BLaER1 treated with 17β-estradiol and CSF1 and Interleukin-3, amounts not matched to agents 10 nM and 100 nM (cell line): ENCODE results near the gene ALPK3.
"Not testable (repeated sequence)": the region's sequence is repeated elsewhere in the genome, so short reads cannot be mapped to it uniquely, and the experiment has no call there.

Source experiments
- H3K27ac ChIP-seq, 11 experiments: shearing (Covaris generic); formaldehyde crosslinking; 2 replicates each; pipeline ENCODE4 v1.8.1; 2022
- H3K27me3 ChIP-seq, 11 experiments: shearing (Covaris generic); formaldehyde crosslinking; 2 replicates each; pipeline ENCODE4 v1.8.1; 2022
- H3K36me3 ChIP-seq, 11 experiments: shearing (Covaris generic); formaldehyde crosslinking; 2 replicates each; pipeline ENCODE4 v1.8.1; 2022
- H3K4me1 ChIP-seq, 10 experiments: shearing (Covaris generic); formaldehyde crosslinking; 2 replicates each; pipeline ENCODE4 v1.8.1; 2022
- H3K4me2 ChIP-seq, 11 experiments: shearing (Covaris generic); formaldehyde crosslinking; 2 replicates each; pipeline ENCODE4 v1.8.1; 2022
- H3K4me3 ChIP-seq, 10 experiments: shearing (Covaris generic); formaldehyde crosslinking; 2 replicates each; pipeline ENCODE4 v1.8.1; 2022
- H3K9ac ChIP-seq, 11 experiments: shearing (Covaris generic); formaldehyde crosslinking; 2 replicates each; pipeline ENCODE4 v1.8.1; 2022
- H3K9me3 ChIP-seq, 11 experiments: shearing (Covaris generic); formaldehyde crosslinking; replicated peaks in 1 of 11; 2 replicates each; pipeline ENCODE4 v1.8.1; 2022
- H4K20me1 ChIP-seq, 11 experiments: shearing (Covaris generic); formaldehyde crosslinking; 2 replicates each; pipeline ENCODE4 v1.8.1; 2022
- Cebpa-rat ChIP-seq, 11 experiments: shearing (Covaris generic); IDR thresholded peaks; 2 replicates each; pipeline ENCODE4 v1.8.1; 2022

Gene ALPK3

DNA sequence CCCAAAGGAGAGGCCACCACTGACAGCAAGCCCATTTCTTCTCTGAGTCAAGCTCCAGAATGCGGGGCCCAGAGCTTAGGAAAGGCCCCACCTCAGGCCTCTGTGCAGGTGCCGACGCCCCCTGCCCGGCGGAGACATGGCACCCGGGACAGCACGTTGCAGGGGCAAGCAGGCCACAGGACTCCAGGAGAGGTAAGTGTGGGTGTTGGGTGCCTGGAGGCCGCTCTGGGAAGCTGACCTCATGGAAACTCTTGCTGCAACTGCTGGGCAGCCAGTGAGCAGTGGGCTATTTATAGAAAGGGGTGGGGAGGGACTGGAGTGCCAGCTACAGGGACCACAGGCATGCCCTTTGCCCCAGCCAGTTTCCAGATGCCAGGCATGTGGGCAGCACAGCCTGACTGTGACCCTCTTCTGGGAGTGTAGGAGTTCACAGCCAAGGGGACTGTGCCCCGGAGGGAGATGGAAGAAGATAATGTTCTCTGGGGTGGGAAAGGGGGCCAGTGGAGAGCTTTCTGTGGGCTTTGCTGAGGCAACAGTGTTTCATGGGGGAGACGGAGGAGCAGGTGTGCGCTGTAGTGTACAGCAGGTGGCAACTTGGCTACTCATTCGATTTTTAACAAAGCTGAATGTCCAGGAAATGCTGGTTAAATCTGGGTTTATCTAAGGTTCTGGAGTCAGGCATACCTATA lies 23.7 kb downstream of the ALPK3 start:
- H3K27ac ChIP-seq, result peak overlapping the region in 10 of 11 experiments; percentile 17 to 78 (median 34); a peak in 11 of 22 replicates
- H3K4me1 ChIP-seq, result peaks cover 22 to 54% (median 35%) of the 10 kb centered on the region in 10 experiments
- no peaks in the 10 kb centered on the region for H3K36me3 ChIP-seq
- H4K20me1 ChIP-seq, result no peaks in the 10 kb centered on the region
- peak overlapping the region; percentile 34 to 89 (median 54); a peak in 21 of 22 replicates for H3K4me2 ChIP-seq
- no peak for TF ChIP-seq Cebpa-rat (IDR thresholded peaks at IDR 0.05)
- no peaks in the 10 kb centered on the region for H3K27me3 ChIP-seq
- peaks cover 0 to 2% (median 0%) of the 10 kb centered on the region in 11 experiments; a peak in 1 of 22 replicates for H3K9me3 ChIP-seq
- no peak overlapping the region for H3K4me3 ChIP-seq
- H3K9ac ChIP-seq, result peak overlapping the region in 4 of 11 experiments; percentile 10 to 50 (median 32); a peak in 3 of 22 replicates

DNA sequence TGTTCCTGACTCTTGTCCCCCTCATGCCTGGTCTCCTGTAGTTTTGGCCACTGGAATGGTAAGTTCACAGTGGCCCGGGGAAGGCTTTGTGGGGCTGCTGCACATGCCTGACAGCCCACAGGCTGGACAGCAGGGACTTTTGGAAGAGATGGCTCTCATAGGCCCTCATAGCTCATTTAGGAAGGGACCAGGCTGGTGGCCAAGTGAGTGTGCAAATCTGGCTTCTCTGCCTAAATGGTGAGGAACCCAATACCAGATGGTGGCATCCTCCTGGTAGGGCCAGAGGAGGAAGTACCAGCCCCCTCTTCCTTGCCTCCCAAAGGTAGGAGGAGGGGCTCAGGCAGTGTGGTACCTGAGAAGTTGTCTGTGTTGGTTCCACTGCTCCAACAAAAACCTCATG lies 25.6 kb downstream of the ALPK3 start:
- TF ChIP-seq Cebpa-rat (IDR thresholded peaks at IDR 0.05), result no peak
- H3K4me2 ChIP-seq, result no peak overlapping the region; a peak in 1 of 22 replicates
- H3K27me3 ChIP-seq, result no peaks in the 10 kb centered on the region
- peaks cover 17 to 38% (median 20%) of the 10 kb centered on the region in 10 experiments for H3K4me1 ChIP-seq
- no peak overlapping the region for H3K9ac ChIP-seq
- H4K20me1 ChIP-seq, result no peaks in the 10 kb centered on the region
- H3K9me3 ChIP-seq, result peaks cover 14 to 21% (median 17%) of the 10 kb centered on the region in 11 experiments
- no peaks in the 10 kb centered on the region for H3K36me3 ChIP-seq
- no peak overlapping the region for H3K4me3 ChIP-seq
- H3K27ac ChIP-seq, result no peak overlapping the region

DNA sequence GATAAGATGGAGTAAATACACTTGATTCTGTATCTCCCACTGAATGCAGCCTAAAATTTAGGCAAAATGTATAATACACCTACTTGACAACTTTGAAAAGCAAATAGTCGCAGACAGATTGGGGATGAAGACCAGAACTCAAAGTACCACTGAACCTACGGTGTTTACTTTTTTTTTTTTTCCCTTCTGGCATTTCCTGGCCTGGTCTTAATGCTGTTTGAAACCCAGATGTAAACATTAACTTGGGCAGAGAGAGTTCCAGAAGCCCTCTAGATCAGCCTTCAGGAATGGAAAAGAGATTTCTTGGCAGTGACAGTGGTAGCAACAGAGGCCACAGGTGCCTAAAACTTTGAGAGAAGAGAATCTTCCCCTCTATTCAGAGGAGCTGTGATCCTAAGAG lies 27.8 kb downstream of the ALPK3 start:
- Histone ChIP-seq H3K4me3 (no peak overlapping the region), H3K36me3 (no peaks in the 10 kb centered on the region), H3K4me2 (no peak overlapping the region), H4K20me1 (no peaks in the 10 kb centered on the region), H3K4me1 (peaks cover 10 to 21% (median 14%) of the 10 kb centered on the region in 10 experiments), H3K27ac (no peak overlapping the region), H3K9ac (no peak overlapping the region), H3K27me3 (no peaks in the 10 kb centered on the region), H3K9me3 (peaks cover 17 to 28% (median 19%) of the 10 kb centered on the region in 11 experiments)
- TF ChIP-seq Cebpa-rat (IDR thresholded peaks at IDR 0.05), result no peak

DNA sequence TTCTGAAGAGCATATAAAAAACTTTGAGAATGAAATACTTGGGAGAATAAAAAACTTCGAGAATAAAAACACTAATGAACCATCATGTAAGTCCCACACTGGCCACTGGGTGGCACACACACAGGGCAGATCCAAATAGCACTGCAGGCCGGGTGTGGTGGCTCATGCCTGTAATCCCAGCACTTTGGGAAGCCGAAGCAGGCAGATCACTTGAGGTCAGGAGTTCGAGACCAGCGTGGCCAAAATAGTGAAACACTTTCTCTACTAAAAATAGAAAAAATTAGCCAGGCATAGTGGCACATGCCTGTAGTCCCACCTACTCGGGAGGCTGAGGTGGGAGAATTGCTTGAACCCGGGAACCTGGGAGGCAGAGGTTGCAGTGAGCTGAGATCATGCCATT lies 28.5 kb downstream of the ALPK3 start:
- peaks cover 6 to 14% (median 7%) of the 10 kb centered on the region in 10 experiments for H3K4me1 ChIP-seq
- H3K36me3 ChIP-seq, H3K27ac ChIP-seq, H3K4me3 ChIP-seq, H3K27me3 ChIP-seq, H3K4me2 ChIP-seq, H3K9ac ChIP-seq, H4K20me1 ChIP-seq: not testable (repeated sequence)
- H3K9me3 ChIP-seq, result peaks cover 17 to 28% (median 19%) of the 10 kb centered on the region in 11 experiments

DNA sequence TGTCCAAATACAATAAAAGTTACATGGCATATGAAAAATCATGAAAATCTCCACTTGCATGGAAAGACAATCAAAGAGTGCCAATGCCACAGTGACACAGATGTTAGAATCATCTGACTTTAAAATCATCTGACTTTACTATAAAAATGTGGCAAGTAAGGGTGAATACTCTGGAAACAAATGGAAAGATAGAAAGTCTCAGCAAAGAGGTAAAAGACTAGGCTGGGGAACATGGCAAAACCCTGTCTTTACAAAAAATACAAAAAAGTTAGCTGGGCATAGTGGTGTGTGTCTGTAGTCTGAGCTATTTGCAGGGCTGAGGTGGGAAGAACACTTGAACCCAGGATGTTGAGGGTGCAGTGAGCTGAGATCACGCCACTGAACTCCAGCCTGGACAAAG lies 29.1 kb downstream of the ALPK3 start:
- Histone ChIP-seq H3K9ac (no peak overlapping the region), H3K4me3 (no peak overlapping the region), H3K4me1 (peaks cover 0 to 8% (median under 1%) of the 10 kb centered on the region in 10 experiments; a peak in 12 of 20 replicates), H3K27me3 (no peaks in the 10 kb centered on the region), H3K27ac (no peak overlapping the region), H3K9me3 (peaks cover 17 to 28% (median 19%) of the 10 kb centered on the region in 11 experiments), H3K4me2 (no peak overlapping the region), H4K20me1 (no peaks in the 10 kb centered on the region), H3K36me3 (no peaks in the 10 kb centered on the region)
- TF ChIP-seq Cebpa-rat (IDR thresholded peaks at IDR 0.05), result no peak

DNA sequence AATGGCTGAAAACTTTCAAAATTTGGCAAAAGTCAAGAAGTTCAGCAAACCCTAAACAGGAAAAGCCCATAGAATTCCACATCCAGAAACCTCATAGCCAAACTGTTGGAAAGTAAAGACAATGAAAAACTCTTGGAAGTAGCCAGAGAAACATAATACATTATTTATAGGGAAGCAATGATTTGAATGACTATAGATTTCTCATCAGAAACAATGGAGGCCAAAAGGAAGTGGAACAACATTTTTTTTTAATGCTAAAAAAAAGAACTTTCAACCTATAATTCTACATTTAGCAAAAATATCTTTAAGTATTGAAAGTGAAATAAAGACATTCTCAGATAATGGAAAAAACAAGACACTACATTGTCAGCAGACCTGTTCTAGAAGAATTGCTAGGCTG lies 30.2 kb downstream of the ALPK3 start:
- no peak overlapping the region for H3K27ac ChIP-seq
- no peaks in the 10 kb centered on the region for H3K4me1 ChIP-seq
- no peak overlapping the region for H3K9ac ChIP-seq
- H3K4me2 ChIP-seq, result no peak overlapping the region
- H4K20me1 ChIP-seq, result no peaks in the 10 kb centered on the region
- TF ChIP-seq Cebpa-rat (IDR thresholded peaks at IDR 0.05), result no peak
- no peaks in the 10 kb centered on the region for H3K36me3 ChIP-seq
- H3K4me3 ChIP-seq, result no peak overlapping the region
- H3K9me3 ChIP-seq, result peaks cover 17 to 28% (median 19%) of the 10 kb centered on the region in 11 experiments
- H3K27me3 ChIP-seq, result no peaks in the 10 kb centered on the region

DNA sequence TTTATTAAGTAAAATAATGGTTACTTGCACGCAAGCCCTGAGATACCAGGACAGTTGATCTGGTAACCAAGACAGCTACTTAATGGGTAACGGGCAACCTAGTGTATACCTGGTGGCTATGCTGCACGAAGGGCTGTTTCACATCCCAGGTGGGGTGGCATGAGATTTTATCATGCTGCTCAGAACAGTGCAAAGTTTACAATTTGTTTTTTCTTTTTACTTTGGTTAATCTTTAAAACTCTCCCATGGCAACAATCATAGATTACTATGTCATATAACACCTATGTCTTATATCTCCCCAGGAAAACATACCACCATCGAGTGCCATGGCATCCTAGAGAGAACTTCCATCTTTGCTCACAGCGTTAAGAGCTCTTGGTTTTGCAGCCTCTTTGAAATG lies 35.1 kb downstream of the ALPK3 start:
- Histone ChIP-seq H3K9ac (no peak overlapping the region), H3K27me3 (no peaks in the 10 kb centered on the region), H3K36me3 (no peaks in the 10 kb centered on the region; a peak in 1 of 22 replicates), H3K9me3 (peaks cover 7 to 16% (median 7%) of the 10 kb centered on the region in 11 experiments), H3K4me1 (no peaks in the 10 kb centered on the region), H3K27ac (no peak overlapping the region), H4K20me1 (no peaks in the 10 kb centered on the region), H3K4me2 (no peak overlapping the region), H3K4me3 (no peak overlapping the region)
- TF ChIP-seq Cebpa-rat (IDR thresholded peaks at IDR 0.05), result no peak

DNA sequence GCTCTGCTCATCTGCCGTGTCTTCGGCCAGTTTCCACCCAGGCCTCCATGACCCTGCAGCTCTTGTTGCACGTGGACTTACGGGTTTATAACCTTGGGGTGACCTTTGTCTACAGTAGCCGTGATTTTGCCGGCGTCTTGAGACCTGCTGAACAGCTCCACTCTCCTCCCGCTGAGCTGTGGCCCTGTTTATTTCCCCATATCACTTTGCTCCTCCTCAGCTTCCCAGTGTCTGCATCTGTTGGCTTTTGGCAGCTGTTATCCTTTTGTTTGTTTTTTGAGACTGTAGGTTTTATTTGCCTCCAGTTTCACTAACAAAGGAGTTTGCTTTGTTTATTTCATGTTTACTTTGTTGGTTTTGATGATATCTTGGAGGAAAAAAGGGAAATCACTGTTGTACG lies 38.0 kb downstream of the ALPK3 start:
- H3K27me3 ChIP-seq, result no peaks in the 10 kb centered on the region
- H3K9ac ChIP-seq, result no peak overlapping the region
- no peaks in the 10 kb centered on the region for H3K9me3 ChIP-seq
- H3K4me2 ChIP-seq, result no peak overlapping the region
- no peak overlapping the region for H3K27ac ChIP-seq
- no peak overlapping the region for H3K4me3 ChIP-seq
- no peaks in the 10 kb centered on the region for H3K4me1 ChIP-seq
- no peak for TF ChIP-seq Cebpa-rat (IDR thresholded peaks at IDR 0.05)
- no peaks in the 10 kb centered on the region; a peak in 1 of 22 replicates for H3K36me3 ChIP-seq
- no peaks in the 10 kb centered on the region for H4K20me1 ChIP-seq

DNA sequence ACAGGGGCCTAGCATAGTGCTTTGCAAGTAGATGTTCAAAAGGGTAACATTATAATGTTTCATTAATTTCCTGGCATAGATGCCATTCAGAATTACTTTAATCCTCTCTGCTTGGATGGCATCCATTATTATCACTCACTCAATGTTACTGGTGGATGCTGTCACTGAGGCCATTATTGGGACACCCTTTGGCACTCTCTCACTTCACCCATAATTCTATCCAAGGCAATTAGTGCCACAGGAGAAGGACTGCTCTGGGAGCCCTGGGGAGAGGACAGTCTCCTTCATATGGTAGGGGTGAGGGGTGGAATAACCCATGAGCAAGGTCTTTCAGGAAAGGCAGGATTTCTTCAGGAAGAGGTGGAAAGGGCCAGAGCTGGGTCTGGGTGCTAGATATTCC lies 38.6 kb downstream of the ALPK3 start:
- no peaks in the 10 kb centered on the region; a peak in 1 of 22 replicates for H3K36me3 ChIP-seq
- no peaks in the 10 kb centered on the region for H4K20me1 ChIP-seq
- no peaks in the 10 kb centered on the region for H3K27me3 ChIP-seq
- H3K27ac ChIP-seq, result no peak overlapping the region
- no peaks in the 10 kb centered on the region for H3K4me1 ChIP-seq
- H3K9ac ChIP-seq, result no peak overlapping the region
- TF ChIP-seq Cebpa-rat (IDR thresholded peaks at IDR 0.05), result no peak
- no peaks in the 10 kb centered on the region for H3K9me3 ChIP-seq
- H3K4me3 ChIP-seq, result no peak overlapping the region
- no peak overlapping the region for H3K4me2 ChIP-seq
